Left ventricle myocardium inferior (tissue), 1 donor: ENCODE results near the gene ORM2. TPM values are rescaled to one million over a fixed set of nuclear protein-coding genes. Genes with fewer than 3 reads are reported as not detected.

ENCODE experiments used
- DNase-seq: peaks from one replicate; pipeline ENCODE4 v3.0.0-alpha.2; 2020
- H3K27ac ChIP-seq: fragments of 200-600 bp; replicated peaks from 2 replicates; pipeline ENCODE4 v1.8.0; 2021
- H3K27me3 ChIP-seq: fragments of 200-600 bp; 2 replicates; pipeline ENCODE4 v1.8.0; 2021; ENCODE audit warnings: low read depth
- H3K36me3 ChIP-seq: fragments of 200-600 bp; 2 replicates; pipeline ENCODE4 v1.8.0; 2021
- H3K4me1 ChIP-seq: fragments of 200-600 bp; 2 replicates; pipeline ENCODE4 v1.8.0; 2021
- H3K4me3 ChIP-seq: fragments of 200-600 bp; 2 replicates; pipeline ENCODE4 v1.8.0; 2021; ENCODE audit warnings: mild to moderate bottlenecking, moderate library complexity
- H3K9me3 ChIP-seq: fragments of 200-600 bp; replicated peaks from 2 replicates; pipeline ENCODE4 v1.8.0; 2021
- CTCF ChIP-seq: fragments of 200-600 bp; IDR thresholded peaks from 2 replicates; pipeline ENCODE4 v1.8.0; 2021; ENCODE audit warnings: antibody characterized with exemption, mild to moderate bottlenecking, borderline replicate concordance
- intact Hi-C: fragments of 100-400 bp; cut with micrococcal nuclease; formaldehyde crosslinking; loops from one replicate; pipeline ENCODE4 v1.11.0; 2022
- total RNA-seq: library from RNA; stranded (reverse); fragmentation: NEBNext Ultra II Directional; extraction: Animal tissue kit (Norgen Biotek cat#: 25700); gene quantifications from one replicate; pipeline ENCODE4 v1.2.1, GENCODE V29; 2021
- donor health status: DM: no; HTN: yes; CAD: no; lungs with severe emphysema.

Gene ORM2
- total RNA-seq, 1 donor from 2014 or later = not detected

DNA sequence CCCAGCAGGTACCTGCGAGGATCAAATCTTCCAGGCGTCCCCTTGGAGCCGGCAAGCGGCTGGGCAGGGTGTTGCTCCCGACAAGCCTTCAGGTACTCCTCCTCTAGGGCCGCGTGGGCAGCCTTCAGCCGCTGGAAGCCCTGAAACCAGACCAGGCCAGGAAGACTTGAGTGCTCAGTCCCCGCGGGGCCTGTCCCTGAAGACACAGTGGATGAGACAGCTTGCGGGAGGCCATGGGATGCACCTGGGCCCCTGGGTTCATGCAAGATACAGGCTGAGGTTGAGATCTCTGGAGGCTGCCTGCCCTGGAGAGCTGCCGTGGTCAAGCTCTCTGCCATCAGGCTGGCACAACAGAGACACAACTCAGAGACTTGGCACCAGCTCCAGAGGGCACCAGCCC, 32.7 kb downstream of the ORM2 start:
- Histone ChIP-seq H3K27me3 (no peaks in the 10 kb centered on the region), H3K4me3 (no peak overlapping the region), H3K27ac (no peak overlapping the region), H3K9me3 (no peaks in the 10 kb centered on the region), H3K36me3 (peaks cover 82% of the 10 kb centered on the region), H3K4me1 (peaks cover 6% of the 10 kb centered on the region)
- intact Hi-C loops = no loop called here
- TF ChIP-seq CTCF = no peak
- DNase-seq = no peak

DNA sequence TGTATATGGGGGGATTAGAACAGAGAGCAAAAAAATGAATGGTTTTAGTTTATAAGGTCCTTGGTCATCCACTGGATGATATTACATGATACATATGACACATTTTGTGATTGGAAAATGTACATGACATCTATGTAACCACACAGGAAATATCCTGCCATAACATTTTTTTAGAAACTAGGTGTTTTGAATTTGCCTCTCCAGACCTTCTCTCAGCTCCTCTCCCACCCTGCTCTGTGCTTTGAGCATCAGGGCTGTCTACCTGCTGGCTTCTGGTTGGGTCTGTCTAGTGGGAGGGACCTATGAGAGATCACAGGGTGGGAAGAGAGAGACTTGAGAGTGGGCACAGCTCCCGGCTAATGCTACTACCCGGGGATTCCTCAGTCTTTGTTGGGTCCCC, 33.8 kb downstream of the ORM2 start:
- no peak for TF ChIP-seq CTCF
- H3K27ac ChIP-seq = no peak overlapping the region
- no peaks in the 10 kb centered on the region for H3K9me3 ChIP-seq
- no peaks in the 10 kb centered on the region for H3K27me3 ChIP-seq
- H3K36me3 ChIP-seq = peaks cover 82% of the 10 kb centered on the region
- H3K4me1 ChIP-seq = peaks cover 6% of the 10 kb centered on the region
- intact Hi-C loops = no loop called here
- no peak overlapping the region for H3K4me3 ChIP-seq
- DNase-seq = no peak

- H3K4me3 ChIP-seq = no peak overlapping the region
- no peak for TF ChIP-seq CTCF
- peaks cover 76% of the 10 kb centered on the region for H3K36me3 ChIP-seq
- H3K4me1 ChIP-seq = peaks cover 9% of the 10 kb centered on the region
- H3K27me3 ChIP-seq = no peaks in the 10 kb centered on the region
- no peaks in the 10 kb centered on the region for H3K9me3 ChIP-seq
- H3K27ac ChIP-seq = no peak overlapping the region
- no peak for DNase-seq
- intact Hi-C loops = no loop called here
Measured at GRCh38 chr9:114364134-114365041, 34.7 kb downstream of the ORM2 start.

DNA sequence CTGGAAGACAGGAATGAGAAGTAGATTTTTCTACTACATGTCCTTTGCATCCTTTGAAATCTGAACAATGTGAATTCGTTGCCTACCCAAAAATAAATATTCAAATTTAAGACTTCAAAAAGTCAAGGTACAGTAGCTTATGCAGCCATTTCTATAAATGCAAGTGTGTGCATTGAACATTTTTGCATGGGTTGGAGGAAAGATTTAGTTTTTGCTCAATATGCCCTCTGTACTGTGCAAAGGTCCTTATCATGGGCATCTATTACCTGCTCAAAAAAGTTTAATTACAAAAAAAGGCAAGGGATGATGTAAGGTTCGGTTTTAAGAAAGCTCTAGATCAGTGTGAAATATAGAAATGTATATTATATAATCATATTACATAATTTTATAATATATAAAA, 35.5 kb downstream of the ORM2 start:
- no peak for TF ChIP-seq CTCF
- H3K27me3 ChIP-seq = no peaks in the 10 kb centered on the region
- H3K9me3 ChIP-seq = no peaks in the 10 kb centered on the region
- H3K4me3 ChIP-seq = no peak overlapping the region
- H3K27ac ChIP-seq = no peak overlapping the region
- H3K4me1 ChIP-seq = peaks cover 9% of the 10 kb centered on the region
- H3K36me3 ChIP-seq = peaks cover 68% of the 10 kb centered on the region
- intact Hi-C loops = no loop called here
- DNase-seq = no peak

DNA sequence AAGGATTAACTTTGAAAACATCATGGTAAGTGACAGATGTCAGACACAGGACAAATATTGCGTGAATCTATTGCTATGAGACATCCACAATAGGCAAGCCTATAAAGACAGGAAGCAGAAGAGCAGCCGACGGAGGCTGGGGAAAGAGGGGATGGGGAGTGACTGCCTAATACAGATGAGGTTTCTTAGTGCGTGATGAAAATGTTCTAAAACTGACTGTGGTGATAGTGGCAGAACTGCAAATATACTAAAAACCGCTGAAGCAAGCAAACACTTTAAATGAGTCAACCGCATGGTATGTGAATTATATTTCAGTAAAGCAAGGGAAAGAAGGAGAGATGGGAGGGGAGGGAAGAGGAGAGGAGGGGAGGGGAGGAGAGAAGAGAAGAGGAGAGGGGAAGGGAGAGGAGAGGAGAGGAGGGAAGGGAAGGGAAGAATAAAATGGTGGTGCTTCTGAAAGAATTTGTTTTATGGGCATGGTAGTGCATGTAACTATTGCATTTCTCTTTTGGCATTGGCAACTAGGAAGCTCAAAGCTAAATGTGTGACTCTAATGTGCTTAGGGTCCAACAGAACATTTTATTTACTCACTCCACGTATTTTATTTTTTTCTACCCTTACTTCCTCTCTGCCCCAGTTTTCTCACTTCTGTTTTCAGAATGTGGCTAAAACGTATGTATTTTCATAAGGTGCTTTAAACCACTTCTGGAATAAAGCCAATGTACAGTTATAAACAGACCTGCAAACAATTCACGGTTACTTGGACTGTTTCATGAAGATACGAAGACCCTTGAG, 36.9 kb downstream of the ORM2 start:
- no peak overlapping the region for H3K4me3 ChIP-seq
- DNase-seq = no peak
- intact Hi-C loops = no loop called here
- peak overlapping the region; percentile 15 for H3K27ac ChIP-seq
- peaks cover 54% of the 10 kb centered on the region for H3K36me3 ChIP-seq
- peaks cover 12% of the 10 kb centered on the region for H3K4me1 ChIP-seq
- H3K27me3 ChIP-seq = no peaks in the 10 kb centered on the region
- no peaks in the 10 kb centered on the region for H3K9me3 ChIP-seq
- no peak for TF ChIP-seq CTCF
